GDM1 (cell line): ENCODE results near the gene OBI1.

ENCODE experiments used
- DNase-seq: peaks from one replicate; lab custom pipeline; 2025; lab: John Stamatoyannopoulos, UW

The OBI1 gene

DNA sequence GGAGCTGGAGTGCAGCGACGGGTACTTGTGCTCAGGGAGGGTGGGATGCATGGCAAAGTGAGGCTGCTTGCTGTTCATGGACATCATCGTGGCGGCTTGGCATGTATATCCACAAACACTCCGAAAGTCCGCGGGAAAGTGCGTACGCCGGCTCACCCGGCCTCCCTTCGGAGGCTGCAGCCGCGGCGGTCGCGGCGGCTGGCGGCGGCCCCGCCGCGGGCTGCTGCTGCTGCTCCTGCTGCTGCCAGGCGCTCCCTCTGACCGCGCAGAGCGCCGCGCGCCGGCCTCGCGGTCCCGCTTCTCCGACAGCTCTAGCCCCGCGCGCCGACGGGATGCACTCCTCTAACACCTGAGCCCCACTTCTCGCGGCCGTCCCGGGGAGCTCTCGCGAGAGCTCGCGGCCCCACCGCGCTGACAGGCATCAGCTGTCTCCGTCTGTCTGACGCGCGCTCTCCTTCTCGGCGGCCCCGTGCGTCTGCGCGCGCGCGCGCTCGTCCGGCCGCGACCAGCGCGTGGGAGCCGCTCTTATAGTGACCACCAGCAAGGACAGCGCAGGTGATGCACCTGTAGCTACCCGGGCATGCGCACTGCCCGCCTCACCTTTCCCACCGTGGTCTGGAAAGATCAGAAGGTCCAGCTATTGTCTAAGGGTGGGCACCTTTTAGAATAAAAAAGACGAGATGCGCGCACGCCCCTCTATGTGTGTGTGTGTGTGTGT lies 55.6 kb downstream of the OBI1 start, which contains the start of gene POU4F1:
TSS of gene POU4F1 (minus strand) at position 313 of the 718 bp plus-strand sequence. CDS start at position 87, 226 bp downstream.
- peak; percentile 69 for DNase-seq

DNA sequence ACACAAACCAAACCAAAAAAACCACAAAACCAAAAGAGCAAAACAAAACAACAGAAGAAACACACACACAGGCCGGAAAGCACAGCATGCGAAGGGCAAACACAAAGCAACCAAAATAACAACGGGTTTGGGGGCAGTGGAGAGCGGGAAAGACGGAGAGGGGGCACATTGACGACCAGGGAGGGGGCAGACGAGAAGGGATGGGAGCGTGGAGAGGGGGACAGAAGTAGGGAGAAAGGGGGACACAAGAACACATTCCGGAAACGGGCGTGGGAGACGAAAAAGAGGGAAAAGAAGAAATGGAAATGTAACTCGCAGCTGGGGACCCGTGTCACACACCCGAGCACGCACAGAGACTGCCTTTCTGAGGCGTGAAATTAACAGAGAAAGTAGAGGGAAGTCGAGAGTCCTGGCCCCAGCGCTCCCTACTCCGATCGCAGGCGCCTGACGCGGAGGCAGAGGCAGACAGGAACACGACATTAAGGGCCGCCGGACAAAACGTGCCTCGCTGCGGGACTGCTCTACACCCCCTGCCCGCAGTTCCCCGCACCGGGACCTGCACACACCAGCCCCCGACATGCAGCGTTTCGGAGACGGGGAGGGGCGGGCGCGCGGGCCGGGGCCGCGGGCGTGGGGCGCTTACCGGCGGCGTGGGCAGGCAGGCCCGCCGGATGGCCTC lies 56.3 kb downstream of the OBI1 start:
- no peak for DNase-seq

DNA sequence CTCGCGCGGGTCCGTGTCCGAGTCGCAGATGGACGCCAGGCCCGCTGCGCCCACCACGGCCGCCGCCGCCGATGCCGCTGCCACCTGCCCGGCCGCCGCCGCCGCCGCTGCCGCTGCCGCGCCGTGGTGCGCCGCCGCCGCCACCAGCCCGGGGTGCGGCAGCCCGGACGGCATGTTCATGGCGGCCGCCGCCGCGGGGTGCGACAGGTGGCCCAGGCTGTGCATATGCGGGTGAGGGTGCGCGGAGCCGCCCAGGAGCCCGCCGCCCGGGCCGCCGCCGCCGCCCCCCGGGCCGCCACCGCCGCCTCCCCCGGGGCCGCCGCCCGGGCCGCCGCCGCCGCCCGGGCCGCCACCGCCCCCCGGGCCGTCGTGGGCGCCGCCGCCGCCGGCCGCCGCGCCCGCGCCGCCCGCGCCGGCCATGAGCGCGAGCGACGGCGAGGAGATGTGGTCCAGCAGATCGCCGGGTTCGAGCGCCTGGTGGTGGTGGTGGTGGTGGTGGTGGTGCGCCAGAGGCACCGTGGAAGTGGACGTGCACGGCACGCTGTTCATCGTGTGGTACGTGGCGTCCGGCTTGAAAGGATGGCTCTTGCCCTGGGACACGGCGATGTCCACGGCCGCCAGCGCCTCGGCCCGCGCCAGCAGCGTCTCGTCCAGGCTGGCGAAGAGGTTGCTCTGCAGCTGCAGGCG lies 56.9 kb downstream of the OBI1 start:
- DNase-seq = no peak

DNA sequence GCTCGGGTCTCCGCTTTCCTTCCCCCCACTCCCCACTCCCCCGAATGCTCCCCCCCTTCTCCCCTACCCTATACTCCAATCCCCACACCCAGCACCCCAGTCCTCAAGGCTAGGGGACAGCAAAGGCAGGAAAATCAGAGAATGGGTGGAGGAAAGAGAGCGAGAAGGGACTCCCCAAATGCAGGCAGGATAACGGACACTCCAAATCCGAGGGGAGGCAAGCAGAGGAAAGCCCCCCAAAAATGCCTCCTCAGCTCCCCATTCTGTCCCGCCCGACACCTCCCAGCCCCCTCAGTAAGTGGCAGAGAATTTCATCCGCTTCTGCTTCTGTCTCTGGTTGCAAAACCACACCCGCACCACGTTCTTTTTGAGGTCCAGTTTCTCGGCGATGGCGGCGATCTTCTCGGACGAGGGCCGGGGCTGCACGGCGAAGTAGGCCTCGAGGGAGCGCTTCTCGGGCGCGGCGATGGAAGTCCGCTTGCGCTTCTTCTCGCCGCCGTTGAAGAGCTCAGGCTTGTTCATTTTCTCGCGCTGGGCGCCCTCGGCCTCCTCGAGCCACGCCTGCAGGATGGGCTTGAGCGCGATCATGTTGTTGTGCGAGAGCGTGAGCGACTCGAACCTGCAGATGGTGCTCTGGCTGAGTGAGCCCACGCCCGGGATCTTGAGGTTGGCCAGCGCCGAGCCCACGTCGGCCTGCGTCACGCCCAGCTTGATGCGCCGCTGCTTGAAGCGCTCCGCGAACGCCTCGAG lies 57.7 kb downstream of the OBI1 start:
- no peak for DNase-seq

DNA sequence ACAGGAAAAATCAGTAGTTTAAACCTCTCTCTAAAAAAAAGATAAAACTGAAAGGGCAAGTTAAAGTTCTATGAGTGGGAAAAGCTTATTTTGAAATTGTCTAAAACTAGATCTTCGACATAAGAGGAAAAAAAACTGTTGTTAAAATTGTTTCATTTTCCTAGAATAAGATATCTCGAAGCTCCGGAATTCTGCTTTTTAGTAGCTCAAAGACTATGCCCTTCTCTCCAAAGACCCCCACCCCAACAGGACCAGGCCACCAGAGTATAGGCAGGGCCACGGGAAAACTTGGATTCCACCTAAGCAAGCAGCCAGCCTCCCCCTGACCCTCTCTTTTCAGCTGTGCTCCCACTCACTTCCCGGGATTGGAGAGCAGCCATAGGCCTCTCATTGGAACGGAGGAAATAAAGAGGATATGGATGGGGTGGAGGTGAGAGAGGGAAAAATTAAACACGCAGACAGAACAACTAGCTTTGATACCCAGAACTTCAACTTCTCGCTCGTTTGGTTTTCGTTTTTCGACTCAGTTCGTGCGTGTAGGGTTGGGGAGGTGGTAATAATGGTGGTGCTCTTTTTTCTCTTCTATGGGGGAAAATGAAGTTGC lies 58.6 kb downstream of the OBI1 start:
- DNase-seq = no peak

DNA sequence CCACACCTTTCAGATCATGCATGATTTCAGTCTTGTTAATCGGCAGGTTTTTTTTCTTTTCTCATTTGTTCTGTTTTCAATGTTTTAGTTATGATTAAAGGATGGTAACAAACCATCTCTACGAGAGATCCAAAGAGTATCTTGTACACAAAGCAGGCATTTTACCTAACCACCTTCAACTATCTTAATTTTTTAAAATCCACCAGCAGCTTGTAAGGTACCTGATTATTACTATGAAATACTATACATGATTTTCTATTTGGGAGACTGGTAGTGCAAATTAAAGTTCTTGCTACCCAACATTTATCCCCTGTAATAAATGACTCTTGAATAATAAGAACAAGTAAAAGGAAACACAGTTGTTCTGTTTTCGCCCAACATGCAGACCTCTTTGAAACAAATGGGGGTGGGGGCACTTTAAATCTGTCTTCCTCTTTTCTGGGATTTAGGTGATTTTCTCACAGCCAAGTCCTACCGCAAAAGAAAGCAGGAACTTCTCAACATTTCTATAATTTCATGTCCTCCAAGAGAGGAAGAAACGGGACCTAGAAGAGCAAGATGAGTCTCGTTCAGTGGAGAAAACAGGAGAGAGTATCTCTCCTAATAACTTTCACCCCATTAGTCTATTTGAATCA lies 59.2 kb downstream of the OBI1 start:
- DNase-seq = no peak

DNA sequence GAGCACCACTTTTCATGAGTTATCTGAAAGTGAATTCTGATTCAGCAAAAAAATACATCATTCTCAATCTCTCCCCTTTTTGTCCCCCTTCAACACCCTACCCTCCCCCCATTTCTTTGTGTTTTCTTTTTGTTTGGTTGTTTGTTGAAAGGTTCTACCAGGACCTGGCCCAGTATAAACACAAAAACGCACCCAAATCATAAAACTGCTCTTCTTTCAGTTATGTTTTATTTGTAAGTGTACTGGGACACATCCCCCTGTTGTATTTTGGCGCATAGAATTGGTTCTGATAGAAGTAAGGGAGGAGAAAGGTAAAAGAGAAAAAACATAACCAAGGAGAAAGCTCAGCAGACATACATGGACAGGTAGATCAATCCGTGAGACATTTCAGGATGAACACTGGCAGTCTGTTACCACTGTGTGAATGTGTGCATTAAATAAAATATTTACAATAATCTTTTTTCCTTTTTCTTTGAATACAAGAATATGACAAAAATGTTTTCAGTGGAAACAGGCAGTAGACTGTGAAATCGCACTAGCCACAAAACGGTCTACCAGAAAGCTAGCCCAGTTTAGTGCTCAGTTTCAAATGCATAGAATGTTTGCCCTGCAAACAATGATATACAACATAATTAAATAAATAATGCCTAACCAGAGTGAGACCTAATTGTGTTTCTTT lies 59.9 kb downstream of the OBI1 start:
- no peak for DNase-seq

DNA sequence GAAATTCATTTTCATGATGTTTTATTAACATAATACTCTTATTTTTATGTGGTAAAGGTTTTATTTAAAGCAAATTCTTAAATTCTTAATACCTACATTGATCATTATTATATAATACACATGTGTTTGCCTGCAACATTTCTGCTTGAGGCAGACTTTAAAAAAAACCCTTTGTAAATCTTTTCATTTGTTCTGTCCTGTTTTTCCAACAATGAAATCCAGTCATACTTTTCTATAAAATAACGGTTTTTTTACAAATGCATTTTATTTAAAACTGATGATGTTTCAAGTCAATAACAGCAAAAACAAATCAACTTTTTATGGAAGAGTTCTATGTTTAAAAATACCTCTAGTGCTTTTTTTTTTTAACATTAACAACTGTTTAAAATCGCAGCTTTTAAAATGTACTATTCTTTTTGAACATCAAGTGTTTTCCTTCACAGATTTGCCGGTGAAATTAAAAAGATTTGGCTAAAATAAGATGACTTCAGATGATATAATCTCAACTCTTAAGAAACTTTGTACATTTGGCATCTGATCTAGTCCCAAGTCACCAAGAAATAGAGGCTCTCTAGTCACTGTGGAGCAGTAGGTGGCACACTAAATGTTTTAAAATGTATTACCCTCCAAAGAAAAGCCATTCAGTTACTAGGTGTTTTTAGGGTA lies 60.7 kb downstream of the OBI1 start:
- DNase-seq = no peak

DNA sequence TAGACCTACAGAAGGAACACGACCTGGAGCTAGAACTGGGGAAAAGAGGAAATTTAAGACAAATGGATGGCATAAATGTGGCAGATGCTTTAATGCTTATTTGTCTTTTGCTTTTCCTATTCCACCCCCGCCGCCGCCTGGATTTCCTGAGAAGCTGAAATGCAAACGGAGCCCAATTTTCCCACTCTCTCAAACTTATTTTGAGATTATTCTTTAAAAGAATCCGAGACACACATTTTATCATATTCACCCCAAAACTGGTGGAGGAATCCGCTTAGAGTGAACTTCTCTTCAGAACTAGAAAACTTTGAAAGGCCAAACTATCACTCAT lies 61.4 kb downstream of the OBI1 start:
- no peak for DNase-seq

DNA sequence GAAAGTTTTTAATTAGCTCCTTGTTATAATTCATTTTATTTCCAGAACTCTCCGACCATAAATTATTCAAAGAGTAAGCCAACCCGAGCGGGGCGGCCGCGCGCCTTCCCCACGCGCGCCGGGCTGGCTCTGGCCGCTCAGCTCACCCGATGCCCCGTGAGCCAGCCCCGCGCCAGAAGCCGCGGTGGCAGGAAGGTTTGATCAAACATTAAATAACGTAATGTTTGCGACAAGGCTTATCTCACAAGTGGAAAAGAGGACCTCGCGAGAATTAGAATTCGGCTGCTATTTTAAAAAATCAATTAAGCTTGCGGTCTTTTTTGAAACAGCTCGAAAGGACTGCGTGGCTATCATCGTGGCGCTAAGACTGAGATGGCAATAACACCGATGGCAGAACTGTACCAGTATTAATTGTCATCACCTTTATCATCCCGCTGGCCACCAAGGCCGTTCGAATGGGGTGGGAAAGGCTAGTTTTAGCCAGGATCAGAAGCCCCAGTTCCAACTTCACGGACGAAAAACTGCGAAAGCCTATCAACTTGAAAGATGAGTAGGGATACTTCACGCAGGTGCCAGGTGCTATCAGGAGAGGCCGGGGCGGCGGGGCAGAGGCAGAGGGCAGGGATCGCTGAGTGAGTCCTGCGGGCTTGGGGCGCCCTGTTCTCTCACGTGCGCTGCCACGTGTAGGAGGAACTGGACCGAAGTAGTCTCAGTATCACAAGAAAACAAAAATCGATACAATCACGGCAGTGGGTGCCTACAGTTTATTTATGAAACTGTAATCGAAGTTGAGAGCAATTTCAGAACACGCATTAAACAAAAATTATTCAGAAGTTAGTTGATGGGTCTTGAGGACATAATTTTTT lies 62.0 kb downstream of the OBI1 start:
- DNase-seq = no peak

DNA sequence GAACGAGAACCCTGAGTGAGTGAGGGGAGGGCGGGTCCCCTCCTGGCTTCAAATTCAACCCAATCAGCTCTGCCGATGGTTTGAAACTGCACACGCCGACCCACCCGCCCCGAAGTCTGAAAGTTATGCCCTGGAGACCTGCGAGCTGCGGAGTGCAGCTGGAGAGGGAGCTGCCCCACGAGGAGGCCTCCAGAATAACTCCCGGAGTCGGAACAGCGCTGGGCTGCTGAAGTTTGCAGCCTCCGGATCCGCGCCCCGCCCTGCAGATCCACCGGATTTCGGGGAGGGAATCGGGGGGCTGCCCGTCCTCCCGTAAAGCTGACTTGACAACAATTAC lies 62.6 kb downstream of the OBI1 start:
- no peak for DNase-seq

DNA sequence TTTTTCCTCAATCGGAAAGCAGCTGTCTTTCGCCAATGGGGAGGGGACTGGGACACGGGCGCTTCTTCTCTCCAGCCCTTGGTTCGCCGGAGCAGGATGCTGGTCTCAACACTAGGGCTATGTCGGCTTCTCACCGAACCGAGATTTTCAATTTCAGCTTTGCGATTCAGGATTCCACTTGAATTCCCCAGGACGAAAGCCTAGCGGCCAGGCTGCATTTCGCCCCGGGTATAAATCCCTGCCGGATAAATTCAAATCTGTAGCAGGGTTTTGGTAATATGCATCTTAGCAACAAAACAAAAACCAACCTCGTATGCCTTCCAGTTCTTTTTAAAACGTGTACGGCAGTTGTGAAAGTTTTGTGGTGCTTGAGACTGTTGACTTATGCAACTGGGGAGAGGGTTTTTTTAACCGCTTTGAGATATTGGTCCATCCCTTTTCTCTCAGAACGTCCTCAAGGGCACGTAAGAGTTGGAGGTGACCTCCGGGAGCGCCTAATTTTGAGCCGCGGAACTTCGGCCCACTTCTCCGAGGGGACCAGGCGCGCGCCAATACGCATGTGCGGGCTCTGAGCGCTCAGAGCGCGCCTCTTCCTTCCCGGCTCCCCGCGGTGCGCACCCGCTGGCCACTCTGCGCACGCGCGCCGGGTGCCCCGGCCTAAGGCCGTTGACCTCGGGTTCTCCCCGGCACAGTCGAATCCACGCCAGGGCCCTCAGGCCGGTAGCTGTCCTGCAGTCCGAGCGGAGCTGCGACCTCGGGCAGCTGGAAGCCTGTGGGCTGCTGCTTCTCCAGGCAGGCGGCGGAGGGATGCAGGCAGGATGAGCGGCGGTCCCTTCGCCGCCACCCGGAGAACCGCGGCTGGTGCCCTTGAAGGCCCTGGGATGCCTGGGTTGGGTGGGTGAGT lies 63.2 kb downstream of the OBI1 start:
- DNase-seq = no peak

DNA sequence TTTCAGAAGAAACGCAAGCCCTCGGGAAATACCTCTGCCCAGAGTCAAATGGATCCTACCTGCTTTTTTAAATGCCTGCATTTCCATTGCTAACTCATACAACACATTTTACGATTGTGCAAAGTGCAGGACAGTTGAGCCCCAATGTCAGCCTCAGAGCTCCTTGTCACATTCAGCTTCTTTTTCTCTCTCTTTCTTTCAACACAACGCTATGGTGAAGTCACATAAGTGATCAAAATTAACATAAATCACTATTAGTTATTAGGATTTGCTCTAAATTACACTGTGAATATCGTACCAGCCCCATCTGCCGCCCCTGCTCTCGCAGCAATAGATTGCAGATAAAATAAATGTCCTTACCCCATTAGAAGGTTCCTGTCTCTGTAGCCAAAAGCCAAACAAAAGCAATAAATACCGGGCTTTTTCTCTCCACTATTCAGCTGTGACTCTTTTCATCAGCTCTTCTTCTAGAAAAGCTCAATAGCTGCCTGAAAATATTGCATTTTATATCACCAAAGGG lies 64.4 kb downstream of the OBI1 start:
- DNase-seq = no peak

DNA sequence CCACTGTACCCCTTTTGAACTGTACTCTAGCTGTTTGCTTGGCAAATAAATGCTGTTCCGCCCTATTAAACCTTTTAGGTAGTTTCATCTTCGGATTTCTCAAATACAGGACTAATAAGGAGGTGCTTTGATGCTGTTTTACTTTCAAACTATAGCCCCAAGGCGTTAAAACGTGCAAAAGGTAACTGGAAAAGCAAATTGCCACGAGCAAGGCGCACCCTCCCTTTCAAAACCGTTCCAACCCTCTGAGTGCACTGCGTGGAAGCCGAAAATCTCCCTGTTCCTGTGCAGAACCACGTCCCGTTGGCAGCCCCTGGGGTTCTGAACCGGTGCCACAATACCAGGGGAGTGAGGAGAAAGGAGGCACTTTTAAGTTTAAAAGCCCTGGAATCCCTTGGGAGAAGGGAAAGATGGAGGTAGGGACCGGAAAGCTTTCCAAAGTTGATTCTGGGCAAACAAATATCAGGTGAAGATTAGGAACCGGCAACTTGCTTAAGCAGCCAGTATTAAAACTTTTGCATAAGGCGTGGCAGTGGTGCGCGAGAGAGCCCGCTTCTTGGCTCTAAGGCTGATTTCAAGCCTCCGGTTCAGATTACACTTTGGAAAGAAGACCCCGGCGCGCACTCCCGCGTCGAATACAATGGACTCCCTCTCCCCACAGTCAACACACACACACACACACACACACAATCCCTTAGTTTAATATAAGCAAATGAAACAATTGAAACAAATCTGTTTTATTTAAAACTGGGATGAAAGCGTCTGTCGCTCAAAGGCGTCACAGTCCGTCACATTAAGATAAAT lies 65.1 kb downstream of the OBI1 start:
- no peak for DNase-seq

DNA sequence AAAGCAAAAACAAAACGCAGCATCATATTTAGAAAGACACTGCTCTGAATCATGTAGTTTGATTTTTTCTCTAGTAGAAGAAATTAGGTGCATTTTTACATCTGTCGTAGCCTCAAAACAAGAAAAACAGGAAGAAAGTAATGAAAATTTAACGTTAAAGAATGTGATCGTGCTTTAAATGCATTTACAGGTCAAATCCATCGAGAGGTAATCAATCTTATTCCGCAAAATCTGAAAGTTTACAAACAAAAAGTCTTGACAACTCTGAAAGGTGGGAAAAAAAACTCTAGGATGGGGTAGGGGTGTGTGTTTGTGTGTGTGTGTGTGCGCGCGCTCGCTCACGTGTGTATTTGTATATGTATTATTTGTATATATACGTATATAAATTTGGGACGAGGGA lies 65.8 kb downstream of the OBI1 start:
- no peak for DNase-seq

DNA sequence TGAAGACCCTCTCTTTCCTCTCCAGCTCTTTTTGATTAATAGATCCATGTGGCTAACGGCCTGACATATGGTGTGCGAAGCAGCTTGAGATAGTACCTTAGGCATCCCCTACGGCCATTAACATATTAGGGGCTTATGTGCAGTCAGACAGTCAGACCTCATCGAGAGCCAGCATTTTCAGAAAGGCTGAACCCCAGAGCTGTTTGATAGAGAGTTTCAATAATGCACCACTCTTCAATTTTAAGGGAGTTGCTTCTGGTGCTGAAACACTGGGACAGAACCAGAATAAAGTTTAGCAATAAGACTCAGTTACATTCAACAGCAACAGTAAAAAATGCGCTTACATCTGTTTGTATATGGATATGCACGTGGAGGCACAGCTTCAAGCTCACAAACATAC lies 66.4 kb downstream of the OBI1 start:
- DNase-seq = no peak

DNA sequence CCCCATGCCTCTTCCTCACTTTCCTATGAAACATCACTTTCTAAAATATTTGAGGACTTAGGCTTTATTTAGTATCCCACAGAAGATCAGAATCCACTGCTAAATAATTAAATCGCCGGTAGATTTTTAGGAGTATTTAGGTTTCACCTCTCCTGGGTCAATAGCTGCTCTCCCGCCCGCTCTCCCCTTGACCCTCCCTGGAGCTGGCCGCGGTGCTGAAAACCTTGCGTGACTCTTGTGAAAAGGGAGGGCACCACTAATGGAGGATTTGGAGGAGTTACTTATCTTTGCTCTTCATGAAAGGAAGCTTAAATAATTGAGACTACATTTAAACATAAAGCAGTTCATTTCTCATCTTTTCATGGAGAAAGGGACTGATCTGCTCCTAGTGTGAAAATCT lies 69.7 kb downstream of the OBI1 start:
- DNase-seq = no peak

DNA sequence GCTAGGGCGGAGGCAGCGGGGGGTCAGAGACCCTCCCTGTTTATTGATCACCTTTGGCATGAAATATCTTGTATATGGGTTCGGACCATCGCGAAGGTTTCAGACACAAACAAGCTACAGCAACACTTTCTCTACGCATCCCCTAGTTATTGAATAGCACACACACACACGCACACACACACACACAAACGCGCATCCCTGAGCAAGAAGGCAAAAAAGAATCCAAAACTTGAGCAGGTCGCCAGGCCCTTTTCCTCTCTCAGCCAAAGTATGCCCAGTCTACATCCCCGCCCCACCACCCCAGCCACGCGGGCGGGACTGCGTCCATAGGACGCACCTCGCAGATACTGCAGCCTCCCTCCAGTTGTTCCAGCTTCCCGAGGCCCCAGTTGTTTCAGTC lies 71.6 kb downstream of the OBI1 start:
- no peak for DNase-seq
